ENCODE results near the gene POLR3K. TPM values are rescaled to one million over a fixed set of nuclear protein-coding genes. Genes with fewer than 3 reads are reported as not detected.

POLR3K gene
- total and polyA plus RNA-seq, 11 donors = 4.1 to 20.3 (median 11.5) TPM

- Histone ChIP-seq H3K27me3 (peaks cover 0 to 8% (median 0%) of the 10 kb centered on the region in 9 donors), H3K4me1 (peaks cover 5 to 65% (median 56%) of the 10 kb centered on the region in 12 donors), H3K4me3 (no peak overlapping the region), H3K27ac (peak overlapping the region in 2 of 12 donors; percentile 20 to 32), H3K9me3 (no peaks in the 10 kb centered on the region), H3K36me3 (peaks cover 0 to 36% (median 31%) of the 10 kb centered on the region in 9 donors)
- ATAC-seq (peak in 1 of 4 donors; percentile 5), DNase-seq (peak in 2 of 5 donors; percentile 24 to 25)
- intact Hi-C loops (cut with DNase I) = loop anchor here in 4 of 10 donors (1.0 to 2.0 kb wide), 3 partner anchors 30 to 31 kb away; no protein-coding TSS in a partner anchor
- TF ChIP-seq CTCF (IDR thresholded peaks at IDR 0.05) = no peak
- no peak for TF ChIP-seq POLR2A (IDR thresholded peaks at IDR 0.05)
- WGBS, 4 donors = 81 to 85% (median 81%) methylated on average over 9 to 13 of the region's 13 CpGs
Observed at GRCh38 chr16:66309-67182, 13.1 kb upstream of the POLR3K start.

GRCh38 chr16:65745-66144 lies 12.3 kb upstream of the POLR3K start:
- peak; percentile 81 to 92 (median 83) for DNase-seq
- Histone ChIP-seq H3K27ac (peak overlapping the region in 1 of 12 donors; percentile 20), H3K4me3 (no peak overlapping the region), H3K4me1 (peaks cover 0 to 57% (median 49%) of the 10 kb centered on the region in 12 donors), H3K36me3 (peaks cover 0 to 44% (median 39%) of the 10 kb centered on the region in 9 donors), H3K27me3 (peaks cover 0 to under 1% (median 0%) of the 10 kb centered on the region in 9 donors), H3K9me3 (no peaks in the 10 kb centered on the region)
- TF ChIP-seq CTCF (IDR thresholded peaks at IDR 0.05) (peak; percentile 92 to 99 (median 96)), POLR2A (IDR thresholded peaks at IDR 0.05) (no peak)
- peak; percentile 50 to 81 (median 60) for ATAC-seq
- 13 to 21% (median 19%) methylated on average over 16 to 17 of the region's 17 CpGs for WGBS, 4 donors
- intact Hi-C loops (cut with DNase I) = loop anchor here (1.0 to 2.0 kb wide), 3 partner anchors 31 to 32 kb away; no protein-coding TSS in a partner anchor

GRCh38 chr16:64914-65255 lies 11.5 kb upstream of the POLR3K start:
- Histone ChIP-seq H3K9me3 (no peaks in the 10 kb centered on the region), H3K27ac (no peak overlapping the region), H3K4me1 (peaks cover 0 to 48% (median 41%) of the 10 kb centered on the region in 12 donors), H3K27me3 (no peaks in the 10 kb centered on the region), H3K4me3 (no peak overlapping the region), H3K36me3 (peaks cover 0 to 53% (median 47%) of the 10 kb centered on the region in 9 donors)
- intact Hi-C loops (cut with DNase I) = loop anchor here in 6 of 10 donors (1.0 to 2.0 kb wide), 3 partner anchors 31 to 32 kb away; no protein-coding TSS in a partner anchor
- DNase-seq (peak in 1 of 5 donors; percentile 17), ATAC-seq (no peak)
- TF ChIP-seq POLR2A (IDR thresholded peaks at IDR 0.05) = no peak
- WGBS, 4 donors = 81 to 91% (median 86%) methylated on average over 4 to 9 of the region's 9 CpGs

- peaks cover 0 to 42% (median 34%) of the 10 kb centered on the region in 12 donors for H3K4me1 ChIP-seq
- intact Hi-C loops (cut with DNase I) = loop anchor here in 2 of 10 donors (2.0 kb wide), 1 partner anchor 33 kb away; no protein-coding TSS in a partner anchor
- peaks cover 2 to 59% (median 54%) of the 10 kb centered on the region in 9 donors for H3K36me3 ChIP-seq
- TF ChIP-seq POLR2A (IDR thresholded peaks at IDR 0.05) (no peak), CTCF (IDR thresholded peaks at IDR 0.05) (no peak)
- H3K9me3 ChIP-seq = no peaks in the 10 kb centered on the region
- H3K27ac ChIP-seq = no peak overlapping the region
- no peak overlapping the region for H3K4me3 ChIP-seq
- WGBS, 4 donors = 86 to 91% (median 87%) methylated on average over 16 to 25 of the region's 25 CpGs
- DNase-seq (peak in 1 of 5 donors; percentile 29), ATAC-seq (no peak)
- H3K27me3 ChIP-seq = no peaks in the 10 kb centered on the region
Observed at GRCh38 chr16:63998-64913, 10.8 kb upstream of the POLR3K start.
